CD14-positive monocyte (primary cell): Measurements from ENCODE around the gene PCSK4. TPM values are rescaled to one million over a fixed set of nuclear protein-coding genes. Genes with fewer than 3 reads are reported as not detected.

ENCODE experiments used
- DNase-seq, 3 donors: peaks; one replicate each; pipeline ENCODE4 v3.0.0-alpha.2; 2011 to 2022
- H2AFZ ChIP-seq: 2 replicates; pipeline ENCODE4 v1.6.0; 2012; ENCODE audit warnings: mild to moderate bottlenecking, low read depth, low read length, inconsistent platforms; ENCODE audit not compliant: insufficient read depth, poor library complexity, severe bottlenecking
- H3K27ac ChIP-seq, 2 donors: 1 replicate in 1 of 2; 2 replicates in 1 of 2; pipeline ENCODE4 v1.5.1; 2012 to 2013; ENCODE audit warnings: low read length in 2 of 2, control low read depth in 1 of 2, inconsistent platforms in 1 of 2, low read depth in 1 of 2, mild to moderate bottlenecking in 1 of 2
- H3K27me3 ChIP-seq, 2 donors: one replicate each; pipeline versions ENCODE4 v1.6.0 to v1.6.1; 2011 to 2013; ENCODE audit warnings: low read length in 2 of 2; ENCODE audit not compliant: control insufficient read depth in 2 of 2, insufficient read depth in 2 of 2
- H3K36me3 ChIP-seq, 2 donors: replicated peaks in 1 of 2; 1 replicate in 1 of 2; 2 replicates in 1 of 2; pipeline versions ENCODE4 v1.5.1 to v1.6.1; 2012 to 2013; ENCODE audit warnings: low read length in 2 of 2, control low read depth in 1 of 2, inconsistent platforms in 1 of 2, mild to moderate bottlenecking in 1 of 2; ENCODE audit not compliant: insufficient read depth in 2 of 2, control insufficient read depth in 1 of 2
- H3K4me1 ChIP-seq, 2 donors: 1 replicate in 1 of 2; 2 replicates in 1 of 2; pipeline versions ENCODE4 v1.5.1 to v1.6.1; 2012 to 2013; ENCODE audit warnings: low read length in 2 of 2, control low read depth in 1 of 2, inconsistent platforms in 1 of 2, mild to moderate bottlenecking in 1 of 2, moderate library complexity in 1 of 2; ENCODE audit not compliant: insufficient read depth in 2 of 2, control insufficient read depth in 1 of 2
- H3K4me2 ChIP-seq: replicated peaks from 2 replicates; pipeline ENCODE3; 2012; ENCODE audit warnings: low read length, moderate library complexity, mild to moderate bottlenecking; ENCODE audit not compliant: poor library complexity, severe bottlenecking; ENCODE audit errors: extremely low read depth
- H3K4me3 ChIP-seq, 3 experiments: fragments of 200-600 bp in 1 of 3; sonication (generic) in 1 of 3; replicated peaks in 1 of 3; 1 replicate in 2 of 3; 2 replicates in 1 of 3; pipeline ENCODE4 v1.5.1; 2011 to 2013; ENCODE audit warnings: low read length in 3 of 3, mild to moderate bottlenecking in 3 of 3, control low read depth in 2 of 3, low read depth in 2 of 3, inconsistent platforms in 1 of 3, moderate library complexity in 1 of 3
- H3K79me2 ChIP-seq: 2 replicates; pipeline ENCODE4 v1.6.0; 2012; ENCODE audit warnings: mild to moderate bottlenecking, control low read depth, inconsistent platforms, low read length, moderate library complexity; ENCODE audit not compliant: insufficient read depth
- H3K9ac ChIP-seq: 2 replicates; pipeline ENCODE4 v1.6.0; 2017; ENCODE audit warnings: low read length, mild to moderate bottlenecking; ENCODE audit not compliant: insufficient read depth, poor library complexity, severe bottlenecking
- H3K9me3 ChIP-seq, 2 donors: replicated peaks in 1 of 2; 1 replicate in 1 of 2; 2 replicates in 1 of 2; pipeline versions ENCODE4 v1.5.1 to v1.6.1; 2012 to 2013; ENCODE audit warnings: low read length in 2 of 2, control low read depth in 1 of 2; ENCODE audit not compliant: control insufficient read depth in 1 of 2, insufficient read depth in 1 of 2
- H4K20me1 ChIP-seq: 2 replicates; pipeline ENCODE4 v1.6.0; 2012; ENCODE audit warnings: mild to moderate bottlenecking, low read length, control low read depth, moderate library complexity; ENCODE audit not compliant: insufficient read depth
- H3K27ac Mint-ChIP-seq, 7 donors: one replicate each; pipeline ENCODE4 v1.8.0; 2020; ENCODE audit warnings: mild to moderate bottlenecking in 7 of 7, mixed read lengths in 7 of 7, moderate library complexity in 6 of 7, inconsistent platforms in 2 of 7
- H3K27me3 Mint-ChIP-seq, 3 donors: one replicate each; pipeline ENCODE4 v1.8.0; 2021 to 2022; ENCODE audit warnings: low read depth in 3 of 3, mild to moderate bottlenecking in 3 of 3, mixed read lengths in 3 of 3, moderate library complexity in 3 of 3, inconsistent platforms in 1 of 3
- H3K36me3 Mint-ChIP-seq, 2 donors: one replicate each; pipeline ENCODE4 v1.8.0; 2020; ENCODE audit warnings: mixed read lengths in 2 of 2, inconsistent platforms in 1 of 2, mild to moderate bottlenecking in 1 of 2
- H3K4me1 Mint-ChIP-seq: one replicate; pipeline ENCODE4 v1.8.0; 2020; ENCODE audit warnings: mild to moderate bottlenecking, mixed read lengths
- H3K4me3 Mint-ChIP-seq, 2 donors: one replicate each; pipeline ENCODE4 v1.8.0; 2020; ENCODE audit warnings: mild to moderate bottlenecking in 2 of 2, mixed read lengths in 2 of 2, moderate library complexity in 1 of 2
- H3K9me3 Mint-ChIP-seq, 7 donors: one replicate each; pipeline ENCODE4 v1.8.0; 2020 to 2022; ENCODE audit warnings: mixed read lengths in 7 of 7, mild to moderate bottlenecking in 6 of 7, moderate library complexity in 6 of 7, inconsistent platforms in 2 of 7
- CTCF ChIP-seq: fragments of 200-600 bp; IDR thresholded peaks from one replicate; pipeline ENCODE4 v1.8.0; 2022; ENCODE audit warnings: antibody characterized with exemption, mild to moderate bottlenecking
- WGBS: methylation state at CpG from one replicate; pipeline ENCODE4 v1.1.5; 2013; ENCODE audit warnings: missing lambda C conversion rate; ENCODE audit not compliant: insufficient coverage; 5-methylcytosine and 5-hydroxymethylcytosine counted together
- intact Hi-C, 2 donors: fragments of 100-400 bp; cut with micrococcal nuclease; formaldehyde crosslinking; loops; one replicate each; pipeline versions ENCODE4 v1.15.0 to v1.15.1; 2023
- polyA plus RNA-seq, 3 donors: library from polyadenylated mRNA; depleted of rRNA in 1 of 3; unstranded in 2 of 3; stranded (reverse) in 1 of 3; fragments of 300-500 nt in 2 of 3; fragments of >200 nt in 1 of 3; fragmentation: Illumina TruSeq in 2 of 3; gene quantifications; 1 replicate in 2 of 3; 2 replicates in 1 of 3; pipeline ENCODE4 v1.2.3, GENCODE V29; 2012 to 2021

The PCSK4 gene
- polyA plus RNA-seq, 3 donors = 0.34 to 1.0 TPM; not detected in 1

DNA sequence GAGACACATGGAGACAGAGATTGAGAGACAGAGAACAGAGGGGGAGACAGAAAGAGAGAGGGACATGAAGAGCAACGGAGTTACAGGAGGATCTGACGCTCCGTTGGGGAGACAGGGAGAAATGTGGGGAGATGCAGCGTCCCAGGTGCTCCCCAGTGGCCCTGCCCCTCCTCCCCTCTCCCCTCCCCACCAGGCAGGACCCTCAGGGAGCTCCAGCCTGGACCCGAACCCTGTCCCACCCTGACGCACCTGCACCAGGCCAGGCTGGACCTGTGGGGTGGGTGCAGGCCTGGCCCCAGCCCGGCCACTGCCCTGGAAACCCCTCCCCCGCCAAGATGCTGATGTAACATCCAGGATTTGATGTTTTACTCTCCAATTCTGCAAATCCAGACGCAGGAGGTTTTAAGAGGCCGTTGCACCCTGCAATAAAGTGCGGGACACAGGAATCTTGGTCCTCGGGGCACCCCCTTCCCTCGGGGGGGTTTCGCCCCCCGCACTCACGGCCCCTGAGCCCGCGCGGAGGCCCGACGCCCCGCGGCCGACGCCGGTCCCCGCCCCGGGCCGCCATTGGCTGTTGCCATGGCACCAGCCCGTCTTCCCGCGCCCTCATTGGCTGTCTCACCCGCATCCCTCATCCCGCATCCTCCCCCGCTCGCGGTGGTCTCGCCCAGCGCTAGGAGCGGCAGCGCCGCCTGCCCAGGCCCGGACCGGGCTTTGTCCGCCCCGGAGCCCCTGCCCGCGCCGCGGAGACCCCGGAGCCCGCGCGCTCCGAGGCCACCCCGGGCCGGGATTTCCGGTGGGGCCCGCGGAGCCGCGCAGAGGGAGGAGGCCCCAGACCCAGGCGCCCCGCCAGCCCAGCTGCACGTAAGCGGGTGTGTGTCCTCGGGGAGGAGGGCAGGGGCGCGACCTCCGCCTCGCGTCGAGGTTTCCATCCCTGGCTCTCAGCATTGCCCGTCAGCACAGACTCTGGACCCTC is 40.4 kb downstream of the PCSK4 start, which contains the start of gene APC2:
Gene APC2 (plus strand): TSS at position 655 of the 976 bp plus-strand sequence. CDS start 2,881 bp downstream, outside the sequence.
- no peak within 1 kb of the TSS for H3K9ac ChIP-seq
- no peaks in the 10 kb centered on the region for H3K79me2 ChIP-seq
- H3K4me3 Mint-ChIP-seq = peak within 1 kb of the TSS in 1 of 2 donors; percentile 83
- no peak within 1 kb of the TSS for H3K27ac Mint-ChIP-seq
- peaks cover 0 to 34% (median 15%) of the 10 kb centered on the region in 7 donors for H3K9me3 Mint-ChIP-seq
- no peaks in the 10 kb centered on the region for H3K36me3 ChIP-seq
- peaks cover 0 to 23% of the 10 kb centered on the region in 2 donors for H3K9me3 ChIP-seq
- peaks cover 25% of the 10 kb centered on the region for H4K20me1 ChIP-seq
- 4% methylated on average over 68 of the region's 74 CpGs for WGBS
- H3K4me3 ChIP-seq = no peak within 1 kb of the TSS
- intact Hi-C loops = loop anchor here in 1 of 2 donors (10.0 kb wide), 1 partner anchor 65 kb away; the partner anchor contains the start of gene ADAMTSL5
- no peak within 1 kb of the TSS for H2AFZ ChIP-seq
- H3K36me3 Mint-ChIP-seq = peaks cover 0 to 7% of the 10 kb centered on the region in 2 donors
- DNase-seq = no peak
- peaks cover 11 to 22% of the 10 kb centered on the region in 2 donors for H3K4me1 ChIP-seq
- H3K27me3 Mint-ChIP-seq = peaks cover 76 to 98% (median 85%) of the 10 kb centered on the region in 3 donors
- no peak within 1 kb of the TSS for H3K27ac ChIP-seq
- peaks cover 12% of the 10 kb centered on the region for H3K4me1 Mint-ChIP-seq
- H3K27me3 ChIP-seq = peaks cover 48 to 88% of the 10 kb centered on the region in 2 donors
- no peak within 1 kb of the TSS for H3K4me2 ChIP-seq
- TF ChIP-seq CTCF = no peak

- peaks cover 45 to 79% of the 10 kb centered on the region in 2 donors for H3K27me3 ChIP-seq
These were observed 42.2 kb downstream of the PCSK4 start for GRCh38 chr19:1447944-1448343.

More at GRCh38 chr19:1447944-1448343, 42.2 kb downstream of the PCSK4 start:
- peak overlapping the region in 1 of 2 donors; percentile 87 for H3K4me3 Mint-ChIP-seq
- no peak overlapping the region for H3K9ac ChIP-seq
- H3K4me1 Mint-ChIP-seq = peaks cover 15% of the 10 kb centered on the region
- no peak for TF ChIP-seq CTCF
- H3K27ac Mint-ChIP-seq = no peak overlapping the region
- H3K36me3 ChIP-seq = no peaks in the 10 kb centered on the region
- peaks cover 14 to 32% of the 10 kb centered on the region in 2 donors for H3K4me1 ChIP-seq
- H3K79me2 ChIP-seq = no peaks in the 10 kb centered on the region
- no peak overlapping the region for H2AFZ ChIP-seq
- peaks cover 42% of the 10 kb centered on the region for H4K20me1 ChIP-seq
- no peak overlapping the region for H3K4me3 ChIP-seq
- WGBS = 75% methylated on average over 6 of the region's 9 CpGs
- no peak overlapping the region for H3K27ac ChIP-seq
- peaks cover 0 to 28% (median 15%) of the 10 kb centered on the region in 7 donors for H3K9me3 Mint-ChIP-seq
- peaks cover 0 to 23% of the 10 kb centered on the region in 2 donors for H3K9me3 ChIP-seq
- peaks cover 65 to 91% (median 69%) of the 10 kb centered on the region in 3 donors for H3K27me3 Mint-ChIP-seq
- H3K36me3 Mint-ChIP-seq = peaks cover 0 to 7% of the 10 kb centered on the region in 2 donors
- no peak for DNase-seq
- H3K4me2 ChIP-seq = no peak overlapping the region
- intact Hi-C loops = loop anchor here in 1 of 2 donors (10.0 kb wide), 1 partner anchor 67 kb away; the partner anchor contains the start of gene ADAMTSL5
